GM18868 (cell line): ENCODE results near the gene HTR3E.
A peak's percentile ranks its signal among the peaks of the same experiment; 100 is the strongest.
"Not testable (repeated sequence)": the region's sequence is repeated elsewhere in the genome, so short reads cannot be mapped to it uniquely, and the experiment has no call there.

ENCODE experiments used
- ATAC-seq: cut with Tn5 transposase; IDR thresholded peaks from one replicate; pipeline ENCODE4 v1.9.1; 2021; ENCODE audit warnings: mild to moderate bottlenecking, moderate library complexity; ENCODE audit not compliant: unreplicated experiment

The HTR3E gene

GRCh38 chr3:184099806-184100686 is 3.2 kb downstream of the HTR3E start:
- ATAC-seq = no peak

GRCh38 chr3:184110316-184110725 is 13.5 kb downstream of the HTR3E start:
- no peak for ATAC-seq

- no peak for ATAC-seq
These were observed 19.2 kb downstream of the HTR3E start for GRCh38 chr3:184116017-184116416.

- no peak for ATAC-seq
These were observed 20.8 kb downstream of the HTR3E start for GRCh38 chr3:184117636-184118035.

GRCh38 chr3:184121031-184121430 is 24.2 kb downstream of the HTR3E start:
- not testable (repeated sequence) for ATAC-seq

- ATAC-seq = no peak
These were observed 29.1 kb downstream of the HTR3E start for GRCh38 chr3:184126006-184126405.

- no peak for ATAC-seq
These were observed 32.1 kb downstream of the HTR3E start for GRCh38 chr3:184129012-184129411.

GRCh38 chr3:184132945-184133344 is 36.1 kb downstream of the HTR3E start:
- ATAC-seq = no peak

GRCh38 chr3:184133840-184134745 is 37.2 kb downstream of the HTR3E start:
- no peak for ATAC-seq

- ATAC-seq = peak; percentile 12
These were observed 37.9 kb downstream of the HTR3E start for GRCh38 chr3:184134746-184135148.

GRCh38 chr3:184135149-184135910 is 38.5 kb downstream of the HTR3E start, which contains the start of gene EIF2B5:
Gene EIF2B5 (plus strand): TSS chr3:184135358. CDS start chr3:184135386, 28 bp downstream.
- ATAC-seq = peak; percentile 88

- ATAC-seq = no peak
These were observed 39.0 kb downstream of the HTR3E start for GRCh38 chr3:184135911-184136260.

- no peak for ATAC-seq
These were observed 43.6 kb downstream of the HTR3E start for GRCh38 chr3:184140436-184140835.

- ATAC-seq = no peak
These were observed 45.3 kb downstream of the HTR3E start for GRCh38 chr3:184142199-184142598.

- peak; percentile 67 for ATAC-seq
These were observed 46.5 kb downstream of the HTR3E start for GRCh38 chr3:184143327-184143726.

GRCh38 chr3:184144505-184144904 is 47.6 kb downstream of the HTR3E start:
- ATAC-seq = no peak

- no peak for ATAC-seq
These were observed 48.3 kb downstream of the HTR3E start for GRCh38 chr3:184145111-184145524.

- ATAC-seq = no peak
These were observed 48.9 kb downstream of the HTR3E start for GRCh38 chr3:184145751-184146270.

GRCh38 chr3:184148076-184148475 is 51.2 kb downstream of the HTR3E start:
- no peak for ATAC-seq

GRCh38 chr3:184149123-184149522 is 52.3 kb downstream of the HTR3E start:
- ATAC-seq = no peak

GRCh38 chr3:184149770-184150169 is 52.9 kb downstream of the HTR3E start:
- not testable (repeated sequence) for ATAC-seq
